K562 (cell line): ENCODE data around the gene SLCO3A1. TPM values are rescaled to one million over a fixed set of nuclear protein-coding genes. Genes with fewer than 3 reads are reported as not detected.

Experiments
- ATAC-seq: fragments of 200-7000 bp; cut with Tn5 transposase; 3 replicates; pipeline ENCODE4 v1.9.1; 2020; ENCODE audit warnings: moderate library complexity
- BruUV-seq: library from RNA; stranded (reverse); fragments of 400-500 nt; replicated peaks from 2 replicates; lab custom pipeline; 2021; lab: Mats Ljungman, UMichigan
- CTCF ChIA-PET: fragments of 300-600 bp; formaldehyde crosslinking; extraction: SDS; loops from one replicate; lab custom pipeline; 2021; ENCODE audit warnings: low intra/inter-chr PET ratio; lab: Yijun Ruan, JAX
- POLR2A ChIA-PET: fragments of 300-600, 350-650 bp; sonication (Branson Sonifier 250); formaldehyde crosslinking; extraction: SDS; loops from one replicate; lab custom pipeline; 2021; ENCODE audit warnings: antibody characterized with exemption, inconsistent platforms; lab: Yijun Ruan, JAX
- DNase-seq, 4 experiments: peaks; one replicate each; pipeline versions ENCODE4 v3.0.0 to v3.0.0-alpha.2; 2011 to 2018; ENCODE audit warnings: low spot score in 3 of 4, mixed read lengths in 3 of 4; ENCODE audit errors: extremely low read depth in 1 of 4
- FAIRE-seq: peaks from 2 replicates; lab custom pipeline; 2011; peaks lifted over from hg19 to GRCh38; lab: Jason Lieb, UNC
- H2AFZ ChIP-seq: 2 replicates; pipeline ENCODE4 v1.6.0; 2011; ENCODE audit warnings: low read depth, low read length, control low read depth, inconsistent platforms
- H3K27ac ChIP-seq: fragments of 200-600 bp; 3 replicates; pipeline ENCODE4 v1.8.0; 2011; ENCODE audit warnings: low read depth, mild to moderate bottlenecking, control low read depth, inconsistent platforms, low read length, moderate library complexity, mixed read lengths; ENCODE audit errors: extremely low read depth
- H3K27me3 ChIP-seq, 2 experiments: fragments of 300-600 bp in 1 of 2; 2 replicates in 1 of 2; 3 replicates in 1 of 2; pipeline versions ENCODE4 v1.6.0 to v1.8.0; 2011; ENCODE audit warnings: inconsistent platforms in 2 of 2, low read length in 2 of 2, mild to moderate bottlenecking in 1 of 2, mixed read lengths in 1 of 2, moderate library complexity in 1 of 2; ENCODE audit not compliant: control insufficient read depth in 2 of 2, insufficient read depth in 2 of 2
- H3K36me3 ChIP-seq: fragments of 300-600 bp; 3 replicates; pipeline ENCODE4 v1.8.0; 2011; ENCODE audit warnings: mild to moderate bottlenecking, low read length, inconsistent platforms; ENCODE audit not compliant: control insufficient read depth, insufficient read depth
- H3K4me1 ChIP-seq, 2 experiments: fragments of 200-600 bp in 1 of 2; replicated peaks in 1 of 2; 2 replicates in 1 of 2; 3 replicates in 1 of 2; pipeline versions ENCODE4 v1.5.1 to v1.8.0; 2011; ENCODE audit warnings: inconsistent platforms in 2 of 2, low read length in 2 of 2, mild to moderate bottlenecking in 1 of 2, mixed read lengths in 1 of 2, moderate library complexity in 1 of 2; ENCODE audit not compliant: control insufficient read depth in 2 of 2, insufficient read depth in 2 of 2
- H3K4me2 ChIP-seq: 2 replicates; pipeline ENCODE4 v1.6.1; 2011; ENCODE audit warnings: low read length, control low read depth, inconsistent platforms, mixed read lengths; ENCODE audit not compliant: insufficient read depth
- H3K4me3 ChIP-seq: fragments of 200-600 bp; sonication (generic), shearing (Covaris generic); 2 replicates; pipeline ENCODE4 v1.5.1; 2016; ENCODE audit warnings: control low read depth, inconsistent platforms
- H3K79me2 ChIP-seq: fragments of 200-600 bp; 3 replicates; pipeline ENCODE4 v1.8.0; 2011; ENCODE audit warnings: low read length, inconsistent platforms; ENCODE audit not compliant: control insufficient read depth, insufficient read depth
- H3K9ac ChIP-seq, 2 experiments: 2 replicates each; pipeline versions ENCODE4 v1.6.0 to v1.6.1; 2011; ENCODE audit warnings: low read depth in 2 of 2, low read length in 2 of 2, control low read depth in 1 of 2, inconsistent platforms in 1 of 2, mild to moderate bottlenecking in 1 of 2, mixed read lengths in 1 of 2; ENCODE audit not compliant: insufficient read depth in 1 of 2
- H3K9me1 ChIP-seq: one replicate; pipeline ENCODE4 v1.6.0; 2011; ENCODE audit warnings: inconsistent platforms, mild to moderate bottlenecking, low read length, moderate library complexity; ENCODE audit not compliant: control insufficient read depth, insufficient read depth
- H3K9me3 ChIP-seq: replicated peaks from 2 replicates; pipeline ENCODE4 v1.5.1; 2011; ENCODE audit warnings: low read depth, low read length, inconsistent platforms; ENCODE audit not compliant: control insufficient read depth, insufficient read depth
- H4K20me1 ChIP-seq: replicated peaks from 2 replicates; pipeline ENCODE4 v1.6.1; 2011; ENCODE audit warnings: low read length, inconsistent platforms, mixed read lengths; ENCODE audit not compliant: control insufficient read depth, insufficient read depth
- ETV6 ChIP-seq, 3 experiments: fragments of 150-350 bp in 1 of 3; sonication (generic) in 1 of 3; formaldehyde crosslinking in 1 of 3; IDR thresholded peaks; 2 replicates each; pipeline versions ENCODE4 v1.6.1 to v1.8.0; 2014 to 2022; ENCODE audit warnings: borderline replicate concordance in 2 of 3, low read depth in 2 of 3, antibody characterized with exemption in 1 of 3, low read length in 1 of 3, mild to moderate bottlenecking in 1 of 3, missing genetic modification reagents in 1 of 3
- WGBS: fragments of 100-300 bp; shearing (Covaris generic); methylation state at CpG from one replicate; pipeline ENCODE4 v1.1.6; 2016; ENCODE audit warnings: low coverage, mixed read lengths; ENCODE audit not compliant: insufficient coverage; ENCODE audit errors: missing lambda C conversion rate; 5-methylcytosine and 5-hydroxymethylcytosine counted together
- in situ Hi-C: fragments of 300-500 bp; cut with MboI; formaldehyde crosslinking; loops from 4 replicates; pipeline ENCODE4 v1.15.0; 2018; ENCODE audit warnings: inconsistent platforms, mixed read lengths
- intact Hi-C: fragments of 100-400 bp; cut with micrococcal nuclease; formaldehyde crosslinking; loops from 2 replicates; pipeline ENCODE4 v1.14.2; 2022
- polyA plus RNA-seq, 8 experiments: library from polyadenylated mRNA; depleted of rRNA in 4 of 8; stranded (reverse) in 5 of 8; unstranded in 3 of 8; fragments of >200 nt; fragmentation: Nextera tagmentation in 2 of 8; fragmentation: Illumina TruSeq in 1 of 8; extraction: Ambion mirVana in 2 of 8; extraction: Trizol in 1 of 8; gene quantifications; 2 replicates each; pipeline versions ENCODE4 v1.2.1 to v1.2.3, GENCODE V29; 2011 to 2014; ENCODE audit warnings: inconsistent platforms in 1 of 8, missing spikeins in 1 of 8
- total RNA-seq, 7 experiments: library from RNA; depleted of rRNA in 6 of 7; stranded (reverse); fragments of >200 nt in 6 of 7; fragmentation: Illumina TruSeq in 2 of 7; extraction: Trizol in 2 of 7; gene quantifications; 2 replicates each; pipeline versions ENCODE4 v1.2.1 to v1.2.3, GENCODE V29; 2011 to 2021; ENCODE audit warnings: low replicate concordance in 1 of 7
- TF ChIP-seq, protein P1 (sequence below): fragments of 450-650 bp; formaldehyde crosslinking; IDR thresholded peaks from 2 replicates; pipeline ENCODE4 v1.4.0; 2020; ENCODE audit warnings: mild to moderate bottlenecking, moderate library complexity

The SLCO3A1 gene
- total and polyA plus RNA-seq, 9 of the 15 experiments (the other 6 are each of a cell fraction or from before 2014, with no cell fraction given), result 0.01 to 0.84 (median 0.06) TPM; not detected in 3

DNA sequence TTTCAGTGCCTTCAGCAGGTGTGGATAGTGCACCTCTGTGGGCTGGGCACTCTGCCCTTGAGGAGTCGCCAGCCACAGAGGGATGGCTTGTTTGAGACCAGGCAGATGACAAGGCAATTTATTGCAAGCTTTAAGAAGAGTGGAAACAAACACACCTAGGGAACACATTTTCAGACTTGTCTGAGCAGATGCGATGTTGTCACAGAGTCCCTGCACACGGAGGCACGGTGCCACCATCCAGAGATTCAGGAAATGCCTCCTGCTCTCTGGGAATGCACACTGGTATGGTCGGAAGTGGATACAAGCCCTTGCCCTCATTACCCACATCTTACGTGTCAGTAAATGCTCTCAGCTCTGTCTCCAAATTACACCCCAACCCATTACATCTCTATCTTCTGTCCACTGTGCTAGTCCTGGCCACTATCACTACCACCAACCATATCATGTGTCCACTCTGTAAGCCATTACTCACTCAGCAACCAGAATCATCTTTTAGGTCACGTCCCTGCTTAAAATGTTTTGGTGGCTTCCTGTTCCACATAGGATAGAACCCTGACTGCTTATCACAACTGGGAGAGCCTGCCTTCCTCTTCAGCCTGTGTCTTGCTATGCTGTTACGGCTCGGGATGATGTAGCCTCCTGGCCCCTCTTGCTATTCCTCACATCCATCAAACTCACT lies 196.9 kb downstream of the SLCO3A1 start:
- ChIA-PET CTCF (no interaction called here), POLR2A (interaction anchor here (1.5 kb wide), 1 partner anchor 10 kb away, joined by 4 read pairs; no protein-coding TSS in a partner anchor)
- DNase-seq (no peak), FAIRE-seq (no peak), ATAC-seq (no peak)
- Histone ChIP-seq H3K27ac (no peak overlapping the region), H3K4me3 (no peak overlapping the region), H3K27me3 (no peaks in the 10 kb centered on the region; a peak in 1 of 5 replicates), H3K9me3 (no peaks in the 10 kb centered on the region), H3K36me3 (no peaks in the 10 kb centered on the region), H3K9ac (no peak overlapping the region), H2AFZ (no peak overlapping the region), H4K20me1 (no peaks in the 10 kb centered on the region), H3K4me2 (no peak overlapping the region), H3K4me1 (no peaks in the 10 kb centered on the region), H3K79me2 (no peaks in the 10 kb centered on the region), H3K9me1 (no peaks in the 10 kb centered on the region)
- 2% methylated on average over 9 of the region's 9 CpGs for whole genome bisulfite sequencing
- TF ChIP-seq ETV6 (IDR thresholded peaks at IDR 0.05; ENCODE audit: borderline replicate concordance in 1 of 2, low read depth in 2 of 2, low read length in 1 of 2) (no peak), ETV6 (CRISPR knock-in tag; IDR thresholded peaks at IDR 0.05; ENCODE audit: borderline replicate concordance) (no peak)
- TF ChIP-seq, protein P1, sequence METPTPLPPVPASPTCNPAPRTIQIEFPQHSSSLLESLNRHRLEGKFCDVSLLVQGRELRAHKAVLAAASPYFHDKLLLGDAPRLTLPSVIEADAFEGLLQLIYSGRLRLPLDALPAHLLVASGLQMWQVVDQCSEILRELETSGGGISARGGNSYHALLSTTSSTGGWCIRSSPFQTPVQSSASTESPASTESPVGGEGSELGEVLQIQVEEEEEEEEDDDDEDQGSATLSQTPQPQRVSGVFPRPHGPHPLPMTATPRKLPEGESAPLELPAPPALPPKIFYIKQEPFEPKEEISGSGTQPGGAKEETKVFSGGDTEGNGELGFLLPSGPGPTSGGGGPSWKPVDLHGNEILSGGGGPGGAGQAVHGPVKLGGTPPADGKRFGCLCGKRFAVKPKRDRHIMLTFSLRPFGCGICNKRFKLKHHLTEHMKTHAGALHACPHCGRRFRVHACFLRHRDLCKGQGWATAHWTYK (CRISPR knock-in tag), result peak; percentile 93
- no TSS peak for BruUV-seq
- intact Hi-C loops, result no loop called here
- in situ Hi-C loops, result no loop called here
